Measurements from ENCODE around the gene FLNB.

GRCh38 chr3:57968501-57968900 lies 39.7 kb upstream of the FLNB start:
- TF ChIP-seq RFX5 (IDR thresholded peaks at IDR 0.05; ENCODE audit: low read depth, low read length) (no peak), POLR2A (IDR thresholded peaks at IDR 0.05; ENCODE audit: low read depth, low read length) (no peak), SMC3 (IDR thresholded peaks at IDR 0.05; ENCODE audit: low read depth, low read length) (no peak), CTCF (conservative IDR thresholded peaks at IDR 0.05; ENCODE audit: low read depth, low read length) (no peak)
